ENCODE measurements around the gene ZNF512B.
"Not testable (repeated sequence)": the region's sequence is repeated elsewhere in the genome, so short reads cannot be mapped to it uniquely, and the experiment has no call there.

The ZNF512B gene

GRCh38 chr20:63932606-63933160 lies 37.0 kb downstream of the ZNF512B start:
- no peak for DNase-seq

DNA sequence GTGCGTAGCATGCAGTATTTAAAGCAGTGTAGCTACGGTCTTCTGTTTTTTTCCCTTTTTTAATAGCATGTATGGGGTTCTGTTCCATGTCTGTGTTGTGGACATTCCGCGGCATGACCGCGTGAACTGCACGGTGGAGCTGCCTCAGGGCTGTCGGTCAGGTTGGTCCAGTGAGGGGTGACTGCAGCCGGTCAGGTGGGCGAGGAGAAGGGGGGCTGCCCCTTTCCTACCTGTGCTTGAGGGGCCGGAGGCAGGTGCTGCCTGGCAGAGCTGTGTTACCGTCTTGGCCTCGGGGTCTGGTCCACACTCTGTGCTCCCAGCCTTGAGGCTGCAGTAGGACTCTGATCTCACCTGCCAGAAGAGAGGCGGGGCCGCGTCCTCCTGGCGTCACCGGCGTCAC lies 38.0 kb downstream of the ZNF512B start:
- DNase-seq: no peak

- DNase-seq: no peak
Measured at GRCh38 chr20:63930971-63931553, 38.7 kb downstream of the ZNF512B start.

- not testable (repeated sequence) for DNase-seq
Measured at GRCh38 chr20:63929473-63929883, 40.3 kb downstream of the ZNF512B start.

DNA sequence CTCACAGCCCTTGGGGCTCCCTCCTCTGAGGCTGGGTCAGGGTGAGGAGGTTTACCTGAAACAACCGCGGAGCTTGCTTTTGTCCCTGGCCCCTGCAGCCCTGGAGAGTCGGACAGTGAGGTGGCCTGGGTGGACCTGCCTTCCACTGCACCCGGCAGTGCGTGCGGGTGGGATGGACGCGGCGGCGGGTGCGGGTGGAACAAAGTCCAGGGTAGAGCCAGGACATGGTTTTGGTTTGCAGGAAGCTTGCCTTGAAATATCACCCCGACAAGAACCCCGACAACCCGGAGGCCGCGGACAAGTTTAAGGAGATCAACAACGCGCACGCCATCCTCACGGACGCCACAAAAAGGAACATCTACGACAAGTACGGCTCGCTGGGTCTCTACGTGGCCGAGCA lies 40.7 kb downstream of the ZNF512B start:
- DNase-seq: no peak

DNA sequence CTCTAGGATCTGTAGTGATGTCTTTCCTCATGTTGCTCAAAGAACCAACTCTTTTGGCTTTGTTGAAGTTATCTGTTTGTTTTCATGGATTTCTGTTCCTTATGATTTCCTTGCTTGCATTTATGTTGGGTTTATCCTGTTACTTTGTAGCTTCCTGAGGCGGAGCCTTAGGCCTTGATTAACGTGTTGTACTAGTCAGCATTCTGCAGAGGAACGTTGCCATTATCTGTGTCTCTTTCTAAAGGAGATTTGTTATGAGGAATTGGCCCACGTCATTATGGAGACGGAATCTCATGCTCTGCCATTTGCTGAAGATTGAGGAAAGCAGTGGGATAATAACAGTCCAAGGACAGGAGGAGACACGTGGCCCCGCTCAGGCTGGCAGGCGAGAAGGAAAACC lies 43.4 kb downstream of the ZNF512B start:
- no peak for DNase-seq

DNA sequence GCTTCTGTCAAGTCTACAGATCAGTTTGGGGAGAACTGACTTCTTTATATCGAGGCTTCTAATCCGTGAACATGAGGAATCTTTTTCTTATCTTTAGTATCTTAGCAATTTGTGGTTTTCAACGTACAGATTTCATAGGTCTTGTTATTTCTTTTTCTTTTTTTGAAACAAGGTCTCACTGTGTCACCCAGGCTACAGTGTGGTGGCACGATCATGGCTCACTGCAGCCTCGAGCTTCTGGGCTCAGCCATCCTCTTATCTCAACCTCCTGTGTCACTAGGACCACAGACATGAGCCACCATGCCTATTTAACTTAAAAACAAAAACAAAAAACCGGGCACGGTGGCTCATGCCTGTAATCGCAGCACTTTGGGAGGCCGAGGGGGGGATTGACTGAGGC lies 45.5 kb downstream of the ZNF512B start:
- no peak for DNase-seq

GRCh38 chr20:63923651-63924050 lies 46.1 kb downstream of the ZNF512B start:
- no peak for DNase-seq

DNA sequence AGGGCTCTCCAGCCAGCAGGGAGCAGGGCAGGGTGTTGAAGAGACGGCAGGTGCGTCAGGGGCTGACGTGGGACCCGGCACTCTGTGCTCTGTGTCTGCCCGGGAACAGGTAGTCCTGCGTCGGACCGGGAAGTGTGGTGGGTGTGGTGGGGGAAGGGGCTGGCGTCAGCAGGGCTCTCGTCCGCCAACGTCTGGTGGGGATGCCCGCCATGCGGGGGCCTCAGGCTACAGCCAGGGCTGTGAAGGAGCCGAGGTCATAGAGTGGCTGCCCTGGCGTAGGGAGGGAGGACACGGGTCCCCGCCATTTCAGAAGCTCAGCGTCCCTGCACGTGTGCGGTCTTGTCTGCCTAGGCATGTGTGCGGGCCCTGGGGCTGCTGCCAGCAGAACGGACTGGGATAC lies 49.5 kb downstream of the ZNF512B start:
- DNase-seq: no peak

DNA sequence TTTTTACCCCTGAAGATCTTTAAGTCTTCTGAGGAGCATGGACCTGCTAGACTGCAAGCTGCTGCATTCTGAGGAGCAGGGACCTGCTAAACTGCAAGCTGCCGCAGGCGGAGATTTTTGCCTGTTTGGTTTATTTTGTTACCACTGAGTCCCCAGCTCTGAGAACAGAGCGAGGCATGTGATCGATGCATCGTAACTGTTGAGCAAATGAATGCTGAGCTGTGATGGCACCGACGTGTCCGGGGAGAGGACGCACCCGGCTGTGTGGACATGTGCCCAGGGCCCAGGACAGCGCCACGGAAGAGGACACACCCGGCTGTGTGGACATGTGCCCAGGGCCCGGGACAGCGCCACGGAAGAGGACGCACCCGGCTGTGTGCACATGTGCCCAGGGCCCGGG lies 50.6 kb downstream of the ZNF512B start:
- DNase-seq: no peak

- DNase-seq: no peak
Measured at GRCh38 chr20:63917811-63918210, 51.9 kb downstream of the ZNF512B start.

DNA sequence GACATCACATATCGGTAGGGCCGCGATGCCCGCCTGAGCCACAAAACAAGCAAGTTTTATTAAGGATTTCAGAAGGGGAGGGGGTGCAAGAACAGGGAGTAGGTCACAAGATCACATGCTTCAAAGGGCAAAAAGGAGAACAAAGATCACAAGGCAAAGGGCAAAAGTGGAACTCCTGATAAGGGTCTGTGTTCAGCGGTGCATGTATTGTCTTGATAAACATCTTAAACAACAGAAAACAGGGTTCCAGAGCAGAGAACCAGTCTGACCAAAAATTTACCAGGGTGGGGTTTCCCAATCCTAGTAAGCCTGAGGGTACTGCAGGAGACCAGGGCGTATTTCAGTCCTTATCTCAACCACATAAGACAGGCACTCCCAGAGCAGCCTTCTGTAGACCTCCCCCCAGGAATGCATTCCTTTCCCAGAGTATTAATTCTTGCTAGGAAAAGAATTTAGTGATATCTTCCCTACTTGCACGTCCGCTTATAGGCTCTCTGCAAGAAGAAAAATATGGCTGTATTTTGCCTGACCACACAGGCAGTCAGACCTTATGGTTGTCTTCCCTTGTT lies 53.3 kb downstream of the ZNF512B start:
- peak in 2 of 4 experiments; percentile 22 to 41 for DNase-seq

- no peak for DNase-seq
Measured at GRCh38 chr20:63915471-63915870, 54.3 kb downstream of the ZNF512B start.

DNA sequence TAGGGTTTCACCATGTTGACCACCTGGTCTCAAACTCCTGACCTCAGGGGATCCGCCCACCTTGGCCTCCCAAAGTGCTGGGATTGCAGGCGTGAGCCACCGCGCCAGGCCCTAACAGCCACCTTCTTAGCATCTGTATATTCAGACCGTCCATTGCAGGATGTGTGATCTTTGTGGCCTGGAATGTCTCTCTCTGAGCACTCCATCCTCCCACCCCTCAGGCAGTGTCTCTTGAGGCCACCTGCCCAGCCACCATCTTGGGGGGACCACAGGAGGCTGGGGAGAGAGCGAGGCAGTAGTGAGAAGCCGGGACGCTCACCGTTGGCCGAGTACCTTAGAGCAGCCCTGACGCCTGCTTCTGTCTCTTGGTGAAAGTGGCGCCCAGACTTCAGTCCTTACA lies 56.0 kb downstream of the ZNF512B start:
- no peak for DNase-seq

DNA sequence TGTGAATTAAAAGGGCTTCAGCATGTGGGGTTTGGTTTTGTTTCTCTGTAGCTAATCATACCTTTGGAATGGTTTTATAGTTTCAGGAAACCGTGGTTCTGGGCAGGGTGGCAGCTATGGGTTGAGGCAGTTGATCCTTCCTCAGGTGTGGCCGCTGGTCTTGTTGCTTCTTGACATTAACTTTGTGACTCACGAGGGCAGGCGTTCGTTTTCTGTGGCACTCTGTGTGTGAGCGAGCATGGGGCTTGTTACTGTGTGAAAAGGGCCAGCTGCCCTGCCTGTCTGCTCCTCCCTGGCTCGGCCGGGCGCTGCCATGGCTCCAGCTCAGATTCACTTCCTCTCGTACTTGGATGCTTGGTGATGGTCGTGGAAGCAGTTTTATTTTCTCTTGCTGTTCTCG lies 58.6 kb downstream of the ZNF512B start:
- peak; percentile 58 to 78 (median 74) for DNase-seq

- DNase-seq: no peak
Measured at GRCh38 chr20:63908008-63908682, 61.6 kb downstream of the ZNF512B start.

Measured in suppressor macrophage (primary cell).